ENCODE results near the gene SSBP3.
"Not testable (repeated sequence)": the region's sequence is repeated elsewhere in the genome, so short reads cannot be mapped to it uniquely, and the experiment has no call there.

The SSBP3 gene

GRCh38 chr1:54215523-54215922, 190.7 kb downstream of the SSBP3 start:
- DNase-seq = no peak

- no peak for DNase-seq
These were observed 193.3 kb downstream of the SSBP3 start for GRCh38 chr1:54212872-54213271.

- not testable (repeated sequence) for DNase-seq
These were observed 198.3 kb downstream of the SSBP3 start for GRCh38 chr1:54207896-54208295.

- DNase-seq = no peak
These were observed 198.9 kb downstream of the SSBP3 start for GRCh38 chr1:54207287-54207686.

GRCh38 chr1:54204199-54204598, 202.0 kb downstream of the SSBP3 start:
- no peak for DNase-seq

GRCh38 chr1:54200519-54200997, 205.6 kb downstream of the SSBP3 start:
- no peak for DNase-seq

GRCh38 chr1:54199765-54200518, 206.3 kb downstream of the SSBP3 start, which contains the start of the genes CYB5RL and MRPL37:
CYB5RL (minus strand) TSS chr1:54200030; CDS start chr1:54195616, 4,414 bp downstream.
MRPL37 (plus strand) TSS chr1:54200167; CDS start chr1:54200244, 77 bp downstream.
- DNase-seq = peak; percentile 94 to 97

- DNase-seq = no peak
These were observed 206.9 kb downstream of the SSBP3 start for GRCh38 chr1:54199151-54199764.

- DNase-seq = no peak
These were observed 212.7 kb downstream of the SSBP3 start for GRCh38 chr1:54193453-54193852.

- DNase-seq = no peak
These were observed 214.7 kb downstream of the SSBP3 start for GRCh38 chr1:54191525-54191924.

GRCh38 chr1:54190526-54190925, 215.7 kb downstream of the SSBP3 start:
- DNase-seq = no peak

GRCh38 chr1:54188291-54188690, 217.9 kb downstream of the SSBP3 start:
- DNase-seq = no peak

GRCh38 chr1:54186056-54186455, 220.1 kb downstream of the SSBP3 start:
- no peak for DNase-seq

- peak in 1 of 2 experiments; percentile 7 for DNase-seq
These were observed 225.4 kb downstream of the SSBP3 start for GRCh38 chr1:54180701-54181360.

GRCh38 chr1:54178296-54179070, 227.7 kb downstream of the SSBP3 start:
- no peak for DNase-seq

GRCh38 chr1:54177726-54178125, 228.5 kb downstream of the SSBP3 start:
- DNase-seq = no peak

GRCh38 chr1:54176621-54177327, 229.4 kb downstream of the SSBP3 start:
- no peak for DNase-seq

All from NCI-H446 (cell line).